HCT116 (cell line): ENCODE measurements around the gene RAD51AP2. TPM values are rescaled to one million over a fixed set of nuclear protein-coding genes. Genes with fewer than 3 reads are reported as not detected.

Source experiments
- ATAC-seq: fragments of 200-7000 bp; cut with Tn5 transposase; 2 replicates; pipeline ENCODE4 v1.9.1; 2020; ENCODE audit warnings: mild to moderate bottlenecking, moderate library complexity
- BruUV-seq: library from RNA; stranded (reverse); fragments of 400-500 nt; replicated peaks from 2 replicates; lab custom pipeline; 2021; lab: Mats Ljungman, UMichigan
- CTCF ChIA-PET: fragments of 300-600 bp; sonication (Branson Sonifier 250); formaldehyde crosslinking; loops from one replicate; lab custom pipeline; 2021; ENCODE audit warnings: antibody characterized with exemption; lab: Charles Lee
- POLR2A ChIA-PET: fragments of 300-600, 350-600 bp; sonication (Branson Sonifier 250); formaldehyde crosslinking; loops from one replicate; lab custom pipeline; 2021; ENCODE audit warnings: antibody characterized with exemption; lab: Charles Lee
- RAD21 ChIA-PET, 2 experiments: fragments of 300-600 bp; sonication (Branson Sonifier 250); formaldehyde crosslinking; loops; one replicate each; lab custom pipeline; 2023; ENCODE audit warnings: low total read pairs in 2 of 2; ENCODE audit not compliant: uncharacterized antibody in 2 of 2, unreplicated experiment in 2 of 2, low non-redundant PET in 1 of 2; lab: Charles Lee
- DNase-seq: peaks from one replicate; pipeline ENCODE4 v3.0.0-alpha.2; 2010; ENCODE audit warnings: low read depth, low spot score
- H2AFZ ChIP-seq: fragments of 200-600 bp; shearing (Covaris generic), sonication (generic); 2 replicates; pipeline ENCODE4 v1.6.1; 2017; ENCODE audit warnings: low read depth, mixed run types, mixed read lengths, antibody characterized with exemption, low read length; ENCODE audit not compliant: poor library complexity, severe bottlenecking
- H3K27ac ChIP-seq: 2 replicates; pipeline ENCODE4 v1.5.1; 2012; ENCODE audit warnings: low read depth, low read length
- H3K27me3 ChIP-seq: fragments of 200-600 bp; sonication (generic); 2 replicates; pipeline ENCODE4 v1.6.1; 2016; ENCODE audit warnings: mixed run types, low read length, mixed read lengths; ENCODE audit not compliant: insufficient read depth
- H3K36me3 ChIP-seq, 2 experiments: fragments of 200-500 bp in 1 of 2; fragments of 200-600 bp in 1 of 2; sonication (Bioruptor generic) in 1 of 2; sonication (generic) in 1 of 2; 2 replicates each; pipeline versions ENCODE4 v1.5.1 to v1.6.1; 2014 to 2016; ENCODE audit warnings: low read length in 2 of 2, inconsistent platforms in 1 of 2, mixed read lengths in 1 of 2, mixed run types in 1 of 2; ENCODE audit not compliant: insufficient read depth in 2 of 2, control insufficient read depth in 1 of 2
- H3K4me1 ChIP-seq, 2 experiments: fragments of 200-600 bp in 1 of 2; sonication (generic) in 1 of 2; 2 replicates each; pipeline versions ENCODE4 v1.5.1 to v1.6.1; 2012 to 2017; ENCODE audit warnings: low read length in 2 of 2, inconsistent platforms in 1 of 2, mild to moderate bottlenecking in 1 of 2, mixed read lengths in 1 of 2, mixed run types in 1 of 2, moderate library complexity in 1 of 2; ENCODE audit not compliant: insufficient read depth in 2 of 2, control insufficient read depth in 1 of 2
- H3K4me2 ChIP-seq: fragments of 200-600 bp; sonication (generic); 2 replicates; pipeline ENCODE4 v1.6.1; 2017; ENCODE audit warnings: mixed run types, low read length, mixed read lengths
- H3K4me3 ChIP-seq, 2 experiments: fragments of 200-600 bp in 1 of 2; sonication (generic) in 1 of 2; replicated peaks in 1 of 2; 2 replicates each; pipeline ENCODE4 v1.5.1; 2011 to 2016; ENCODE audit warnings: low read length in 2 of 2, control low read depth in 1 of 2, low read depth in 1 of 2, mild to moderate bottlenecking in 1 of 2, mixed read lengths in 1 of 2, mixed run types in 1 of 2
- H3K79me2 ChIP-seq: fragments of 200-600 bp; sonication (generic); 2 replicates; pipeline ENCODE4 v1.6.1; 2017; ENCODE audit warnings: mild to moderate bottlenecking, mixed run types, low read length, moderate library complexity, mixed read lengths; ENCODE audit not compliant: insufficient read depth
- H3K9ac ChIP-seq: fragments of 200-600 bp; sonication (generic); 2 replicates; pipeline ENCODE4 v1.6.1; 2016; ENCODE audit warnings: low read length, mixed read lengths
- H3K9me2 ChIP-seq: fragments of 200-600 bp; sonication (generic), shearing (Covaris generic); 2 replicates; pipeline ENCODE4 v1.6.1; 2017; ENCODE audit warnings: mixed run types, mild to moderate bottlenecking, moderate library complexity; ENCODE audit not compliant: insufficient read depth
- H3K9me3 ChIP-seq, 2 experiments: fragments of 200-500 bp in 1 of 2; fragments of 200-600 bp in 1 of 2; sonication (Bioruptor generic) in 1 of 2; sonication (generic) in 1 of 2; 2 replicates each; pipeline ENCODE4 v1.6.1; 2014 to 2017; ENCODE audit warnings: low read length in 2 of 2, mixed read lengths in 2 of 2, inconsistent platforms in 1 of 2, low read depth in 1 of 2, mild to moderate bottlenecking in 1 of 2, mixed run types in 1 of 2, moderate library complexity in 1 of 2; ENCODE audit not compliant: control insufficient read depth in 1 of 2, insufficient read depth in 1 of 2
- H4K20me1 ChIP-seq: fragments of 200-600 bp; sonication (generic), shearing (Covaris generic); 2 replicates; pipeline ENCODE4 v1.6.1; 2017; ENCODE audit warnings: mixed run types, mild to moderate bottlenecking, moderate library complexity; ENCODE audit not compliant: insufficient read depth
- ATF3 ChIP-seq: IDR thresholded peaks from 2 replicates; pipeline ENCODE4 v1.6.1; 2012
- CBX3 ChIP-seq: IDR thresholded peaks from 2 replicates; pipeline ENCODE4 v1.6.1; 2012; ENCODE audit warnings: low read depth
- CEBPB ChIP-seq: IDR thresholded peaks from 2 replicates; pipeline ENCODE4 v1.6.1; 2012; ENCODE audit warnings: low read depth
- ELF1 ChIP-seq: IDR thresholded peaks from 2 replicates; pipeline ENCODE4 v1.6.1; 2012; ENCODE audit warnings: low read depth, borderline replicate concordance
- EZH2 ChIP-seq: fragments of 200-600 bp; sonication (generic); IDR thresholded peaks from 2 replicates; pipeline ENCODE4 v1.6.1; 2017; ENCODE audit warnings: antibody characterized with exemption, mixed run types
- EZH2phosphoT487 ChIP-seq: fragments of 200-600 bp; IDR thresholded peaks from 2 replicates; pipeline ENCODE4 v1.6.1; 2018; ENCODE audit warnings: antibody characterized with exemption, borderline replicate concordance
- JUND ChIP-seq: IDR thresholded peaks from 2 replicates; pipeline ENCODE4 v1.6.1; 2012
- MAX ChIP-seq: IDR thresholded peaks from 2 replicates; pipeline ENCODE4 v1.6.1; 2012
- POLR2A ChIP-seq: IDR thresholded peaks from 2 replicates; pipeline ENCODE4 v1.7.0; 2011; ENCODE audit warnings: borderline replicate concordance; ENCODE audit not compliant: insufficient read depth, insufficient read length; ENCODE audit errors: extremely low read depth
- POLR2AphosphoS5 ChIP-seq: IDR thresholded peaks from 2 replicates; pipeline ENCODE4 v1.6.1; 2011; ENCODE audit warnings: mild to moderate bottlenecking, low read depth, low read length, moderate library complexity
- RAD21 ChIP-seq: IDR thresholded peaks from 2 replicates; pipeline ENCODE4 v1.6.1; 2012; ENCODE audit warnings: low read depth, mild to moderate bottlenecking
- SIN3A ChIP-seq: IDR thresholded peaks from 2 replicates; pipeline ENCODE4 v1.6.1; 2012; ENCODE audit warnings: low read depth
- SP1 ChIP-seq: IDR thresholded peaks from 2 replicates; pipeline ENCODE4 v1.6.1; 2012; ENCODE audit warnings: low read depth
- SRF ChIP-seq: IDR thresholded peaks from 2 replicates; pipeline ENCODE4 v1.6.1; 2012; ENCODE audit warnings: low read depth
- TCF7L2 ChIP-seq: IDR thresholded peaks from 2 replicates; pipeline ENCODE4 v1.7.0; 2011; ENCODE audit warnings: borderline replicate concordance, inconsistent platforms; ENCODE audit not compliant: insufficient read depth, insufficient read length; ENCODE audit errors: extremely low read depth
- YY1 ChIP-seq: IDR thresholded peaks from 2 replicates; pipeline ENCODE4 v1.6.1; 2011; ENCODE audit warnings: low read length, low read depth, moderate library complexity, mild to moderate bottlenecking; ENCODE audit not compliant: insufficient replicate concordance; ENCODE audit errors: extremely low read depth
- ZFX ChIP-seq: fragments of 450-650 bp; IDR thresholded peaks from 2 replicates; pipeline ENCODE4 v1.6.1; 2017
- ZNF274 ChIP-seq: fragments of 200-500 bp; sonication (Bioruptor generic); IDR thresholded peaks from 2 replicates; pipeline ENCODE4 v1.6.1; 2014; ENCODE audit warnings: mild to moderate bottlenecking, low read depth, low read length, inconsistent platforms
- intact Hi-C: fragments of 100-400 bp; cut with micrococcal nuclease; formaldehyde crosslinking; loops from 2 replicates; pipeline ENCODE4 v1.10.0; 2022
- total RNA-seq: library from RNA; stranded (reverse); gene quantifications from one replicate; pipeline ENCODE4 v1.2.1, GENCODE V29; 2021; ENCODE audit not compliant: unreplicated experiment
- TF ChIP-seq, protein P1 (sequence below): IDR thresholded peaks from 2 replicates; pipeline ENCODE4 v1.6.1; 2011; ENCODE audit warnings: mild to moderate bottlenecking, low read length, moderate library complexity; ENCODE audit not compliant: insufficient replicate concordance; ENCODE audit errors: extremely low read depth
- TF ChIP-seq, protein P2 (sequence below): IDR thresholded peaks from 2 replicates; pipeline ENCODE4 v1.6.1; 2012; ENCODE audit warnings: low read depth

RAD51AP2 gene
- total RNA-seq, 1 experiment from 2014 or later = 0.10 TPM

DNA sequence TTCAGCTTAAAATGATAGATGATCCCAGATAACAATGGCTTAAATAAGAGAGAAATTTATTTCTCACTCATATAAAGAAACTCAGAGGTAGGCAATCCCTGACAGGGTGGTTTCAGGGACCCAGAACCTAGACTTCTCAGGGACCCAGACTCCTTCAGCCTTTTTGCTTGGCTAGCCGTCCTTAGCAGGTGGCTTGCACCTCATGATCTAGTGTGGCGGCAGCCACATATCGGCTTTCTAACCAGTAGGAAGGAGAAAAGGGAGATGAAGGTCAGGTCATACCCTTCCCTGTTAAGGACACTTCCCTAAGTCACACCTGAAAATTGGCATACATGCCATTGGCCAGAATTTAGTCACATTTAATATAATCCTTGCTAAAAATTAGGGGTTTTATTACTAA lies 40.6 kb upstream of the RAD51AP2 start:
- TF ChIP-seq, protein P1, sequence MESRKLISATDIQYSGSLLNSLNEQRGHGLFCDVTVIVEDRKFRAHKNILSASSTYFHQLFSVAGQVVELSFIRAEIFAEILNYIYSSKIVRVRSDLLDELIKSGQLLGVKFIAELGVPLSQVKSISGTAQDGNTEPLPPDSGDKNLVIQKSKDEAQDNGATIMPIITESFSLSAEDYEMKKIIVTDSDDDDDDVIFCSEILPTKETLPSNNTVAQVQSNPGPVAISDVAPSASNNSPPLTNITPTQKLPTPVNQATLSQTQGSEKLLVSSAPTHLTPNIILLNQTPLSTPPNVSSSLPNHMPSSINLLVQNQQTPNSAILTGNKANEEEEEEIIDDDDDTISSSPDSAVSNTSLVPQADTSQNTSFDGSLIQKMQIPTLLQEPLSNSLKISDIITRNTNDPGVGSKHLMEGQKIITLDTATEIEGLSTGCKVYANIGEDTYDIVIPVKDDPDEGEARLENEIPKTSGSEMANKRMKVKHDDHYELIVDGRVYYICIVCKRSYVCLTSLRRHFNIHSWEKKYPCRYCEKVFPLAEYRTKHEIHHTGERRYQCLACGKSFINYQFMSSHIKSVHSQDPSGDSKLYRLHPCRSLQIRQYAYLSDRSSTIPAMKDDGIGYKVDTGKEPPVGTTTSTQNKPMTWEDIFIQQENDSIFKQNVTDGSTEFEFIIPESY = no peak
- TF ChIP-seq CBX3 (no peak), CEBPB (no peak), POLR2A (no peak), ZNF274 (no peak), TCF7L2 (no peak), JUND (no peak), EZH2 (no peak), RAD21 (no peak), MAX (no peak), SRF (no peak), ELF1 (no peak), ATF3 (no peak), SIN3A (no peak), YY1 (no peak), ZFX (no peak), POLR2AphosphoS5 (no peak), SP1 (no peak), EZH2phosphoT487 (no peak)
- TF ChIP-seq, protein P2, sequence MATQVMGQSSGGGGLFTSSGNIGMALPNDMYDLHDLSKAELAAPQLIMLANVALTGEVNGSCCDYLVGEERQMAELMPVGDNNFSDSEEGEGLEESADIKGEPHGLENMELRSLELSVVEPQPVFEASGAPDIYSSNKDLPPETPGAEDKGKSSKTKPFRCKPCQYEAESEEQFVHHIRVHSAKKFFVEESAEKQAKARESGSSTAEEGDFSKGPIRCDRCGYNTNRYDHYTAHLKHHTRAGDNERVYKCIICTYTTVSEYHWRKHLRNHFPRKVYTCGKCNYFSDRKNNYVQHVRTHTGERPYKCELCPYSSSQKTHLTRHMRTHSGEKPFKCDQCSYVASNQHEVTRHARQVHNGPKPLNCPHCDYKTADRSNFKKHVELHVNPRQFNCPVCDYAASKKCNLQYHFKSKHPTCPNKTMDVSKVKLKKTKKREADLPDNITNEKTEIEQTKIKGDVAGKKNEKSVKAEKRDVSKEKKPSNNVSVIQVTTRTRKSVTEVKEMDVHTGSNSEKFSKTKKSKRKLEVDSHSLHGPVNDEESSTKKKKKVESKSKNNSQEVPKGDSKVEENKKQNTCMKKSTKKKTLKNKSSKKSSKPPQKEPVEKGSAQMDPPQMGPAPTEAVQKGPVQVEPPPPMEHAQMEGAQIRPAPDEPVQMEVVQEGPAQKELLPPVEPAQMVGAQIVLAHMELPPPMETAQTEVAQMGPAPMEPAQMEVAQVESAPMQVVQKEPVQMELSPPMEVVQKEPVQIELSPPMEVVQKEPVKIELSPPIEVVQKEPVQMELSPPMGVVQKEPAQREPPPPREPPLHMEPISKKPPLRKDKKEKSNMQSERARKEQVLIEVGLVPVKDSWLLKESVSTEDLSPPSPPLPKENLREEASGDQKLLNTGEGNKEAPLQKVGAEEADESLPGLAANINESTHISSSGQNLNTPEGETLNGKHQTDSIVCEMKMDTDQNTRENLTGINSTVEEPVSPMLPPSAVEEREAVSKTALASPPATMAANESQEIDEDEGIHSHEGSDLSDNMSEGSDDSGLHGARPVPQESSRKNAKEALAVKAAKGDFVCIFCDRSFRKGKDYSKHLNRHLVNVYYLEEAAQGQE = no peak
- TF ChIP-seq, all 23 proteins: peak for 0
- Histone ChIP-seq H4K20me1 (no peaks in the 10 kb centered on the region), H3K4me2 (no peak overlapping the region), H3K4me3 (no peak overlapping the region), H3K27ac (no peak overlapping the region), H3K9ac (no peak overlapping the region), H3K4me1 (no peaks in the 10 kb centered on the region; a peak in 1 of 4 replicates), H3K79me2 (no peaks in the 10 kb centered on the region), H3K9me2 (no peaks in the 10 kb centered on the region), H3K27me3 (no peaks in the 10 kb centered on the region), H3K36me3 (no peaks in the 10 kb centered on the region), H2AFZ (no peak overlapping the region), H3K9me3 (no peaks in the 10 kb centered on the region)
- intact Hi-C loops = no loop called here
- RAD21 ChIA-PET = no interaction called here
- BruUV-seq = no TSS peak
- POLR2A ChIA-PET = no interaction called here
- no peak for DNase-seq
- CTCF ChIA-PET = no interaction called here
- ATAC-seq = no peak
